BE2C (cell line): ENCODE results near the gene RAD23B. TPM values are rescaled to one million over a fixed set of nuclear protein-coding genes. Genes with fewer than 3 reads are reported as not detected.

Experiments used
- DNase-seq: peaks from one replicate; pipeline ENCODE4 v3.0.0-alpha.2; 2020
- H3K27me3 ChIP-seq: fragments of 250-450 bp; sonication (Bioruptor Pico); 2 replicates; pipeline ENCODE4 v1.5.1; 2020; ENCODE audit warnings: mild to moderate bottlenecking
- H3K36me3 ChIP-seq: fragments of 250-450 bp; sonication (Bioruptor Pico); 2 replicates; pipeline ENCODE4 v1.5.1; 2020; ENCODE audit warnings: mild to moderate bottlenecking
- H3K4me1 ChIP-seq: fragments of 250-450 bp; sonication (Bioruptor Pico); 2 replicates; pipeline ENCODE4 v1.5.1; 2020
- H3K4me3 ChIP-seq: 2 replicates; pipeline ENCODE4 v1.5.1; 2011; ENCODE audit warnings: low read depth, low read length
- H3K9me3 ChIP-seq: fragments of 250-450 bp; sonication (Bioruptor Pico); 2 replicates; pipeline ENCODE4 v1.5.1; 2020
- CTCF ChIP-seq: IDR thresholded peaks from 2 replicates; pipeline ENCODE4 v1.5.1; 2012; ENCODE audit warnings: mild to moderate bottlenecking, low read depth, low read length
- polyA plus RNA-seq: library from polyadenylated mRNA; unstranded; fragments of >200 nt; gene quantifications from one replicate; pipeline ENCODE4 v1.2.1, GENCODE V29; 2012; ENCODE audit warnings: low read depth, missing spikeins; ENCODE audit not compliant: insufficient read length, insufficient read depth

Gene RAD23B
- 270 TPM for polyA plus RNA-seq

- no peaks in the 10 kb centered on the region for H3K27me3 ChIP-seq
- peaks cover 10% of the 10 kb centered on the region for H3K36me3 ChIP-seq
- peak; percentile 99 for DNase-seq
- H3K9me3 ChIP-seq: no peaks in the 10 kb centered on the region; the same call in 1 of the 2 replicates
- H3K4me3 ChIP-seq: peak within 1 kb of the TSS; percentile 99
- peaks cover 2% of the 10 kb centered on the region; the same call in 1 of the 2 replicates for H3K4me1 ChIP-seq
- TF ChIP-seq CTCF: no peak
Observed at GRCh38 chr9:107282759-107283622, at the start of gene RAD23B. RAD23B (plus strand) TSS chr9:107283279; CDS start chr9:107283630, 351 bp downstream.

GRCh38 chr9:107235765-107236442, 47.2 kb upstream of the RAD23B start:
- Histone ChIP-seq H3K36me3 (no peaks in the 10 kb centered on the region), H3K4me1 (no peaks in the 10 kb centered on the region), H3K9me3 (no peaks in the 10 kb centered on the region), H3K27me3 (no peaks in the 10 kb centered on the region), H3K4me3 (no peak overlapping the region)
- DNase-seq: no peak
- TF ChIP-seq CTCF: no peak

GRCh38 chr9:107237873-107238272, 45.2 kb upstream of the RAD23B start:
- H3K9me3 ChIP-seq: no peaks in the 10 kb centered on the region
- DNase-seq: no peak
- no peaks in the 10 kb centered on the region for H3K27me3 ChIP-seq
- no peak for TF ChIP-seq CTCF
- H3K4me1 ChIP-seq: no peaks in the 10 kb centered on the region
- no peak overlapping the region for H3K4me3 ChIP-seq
- no peaks in the 10 kb centered on the region for H3K36me3 ChIP-seq

- Histone ChIP-seq H3K27me3 (no peaks in the 10 kb centered on the region), H3K4me1 (no peaks in the 10 kb centered on the region), H3K9me3 (no peaks in the 10 kb centered on the region), H3K4me3 (no peak overlapping the region), H3K36me3 (no peaks in the 10 kb centered on the region)
- peak; percentile 24 for TF ChIP-seq CTCF
- no peak for DNase-seq
Observed at GRCh38 chr9:107239474-107239873, 43.6 kb upstream of the RAD23B start.

- H3K9me3 ChIP-seq: no peaks in the 10 kb centered on the region
- no peak overlapping the region for H3K4me3 ChIP-seq
- TF ChIP-seq CTCF: no peak
- no peaks in the 10 kb centered on the region for H3K36me3 ChIP-seq
- H3K4me1 ChIP-seq: no peaks in the 10 kb centered on the region
- no peaks in the 10 kb centered on the region for H3K27me3 ChIP-seq
- no peak for DNase-seq
Observed at GRCh38 chr9:107240260-107240659, 42.8 kb upstream of the RAD23B start.
